Measurements from ENCODE around the gene LRRC61. TPM values are rescaled to one million over a fixed set of nuclear protein-coding genes. Genes with fewer than 3 reads are reported as not detected.
"Not testable (repeated sequence)": the region's sequence is repeated elsewhere in the genome, so short reads cannot be mapped to it uniquely, and the experiment has no call there.

Gene LRRC61
- total and polyA plus RNA-seq, 7 donors = 4.4 to 18.6 (median 10.8) TPM

DNA sequence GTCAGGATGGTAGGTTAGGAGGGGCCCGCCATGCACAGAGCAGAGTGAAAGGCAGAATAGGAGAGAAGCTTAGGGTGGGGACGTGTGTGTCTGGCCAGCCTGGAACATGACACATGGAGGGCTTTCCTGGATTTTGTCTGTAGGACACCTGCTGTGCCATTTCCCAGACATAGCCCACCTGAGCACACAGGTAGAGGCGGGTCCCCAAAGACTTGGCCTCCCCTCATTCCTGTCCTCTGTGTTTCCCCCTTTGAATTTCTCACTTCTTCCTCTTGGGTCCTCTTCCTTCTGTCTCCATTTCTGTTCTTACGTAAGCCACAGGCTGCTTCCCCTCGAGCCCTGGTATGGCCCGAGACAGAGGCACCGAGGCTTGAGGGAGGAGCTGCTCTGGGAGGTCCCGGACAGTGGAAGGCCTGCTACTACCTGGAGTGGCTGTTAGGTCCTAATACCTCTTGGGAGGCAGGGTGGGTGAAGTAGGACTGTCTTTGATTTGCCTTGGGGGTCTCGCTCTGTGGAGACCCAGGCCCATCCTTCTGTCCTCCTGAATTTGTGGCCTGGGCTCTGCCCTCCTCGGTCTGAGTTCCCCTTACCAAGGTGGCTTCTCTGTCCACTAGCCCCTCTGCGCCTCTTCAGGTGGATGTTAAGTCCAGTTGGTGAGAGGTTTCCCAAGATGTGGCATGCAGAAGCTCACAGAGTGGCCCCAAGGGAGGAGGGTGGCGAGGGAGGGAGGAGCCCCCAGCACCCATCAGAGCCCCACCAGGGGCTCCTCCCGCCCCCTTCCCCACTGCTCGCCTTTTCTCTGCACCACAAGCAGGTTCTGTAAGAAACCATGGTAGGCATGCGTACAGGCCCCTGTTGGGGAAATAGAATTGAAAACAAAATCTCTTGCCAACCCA is 61.5 kb downstream of the LRRC61 start:
- H3K36me3 ChIP-seq = no peaks in the 10 kb centered on the region
- TF ChIP-seq, protein P1, sequence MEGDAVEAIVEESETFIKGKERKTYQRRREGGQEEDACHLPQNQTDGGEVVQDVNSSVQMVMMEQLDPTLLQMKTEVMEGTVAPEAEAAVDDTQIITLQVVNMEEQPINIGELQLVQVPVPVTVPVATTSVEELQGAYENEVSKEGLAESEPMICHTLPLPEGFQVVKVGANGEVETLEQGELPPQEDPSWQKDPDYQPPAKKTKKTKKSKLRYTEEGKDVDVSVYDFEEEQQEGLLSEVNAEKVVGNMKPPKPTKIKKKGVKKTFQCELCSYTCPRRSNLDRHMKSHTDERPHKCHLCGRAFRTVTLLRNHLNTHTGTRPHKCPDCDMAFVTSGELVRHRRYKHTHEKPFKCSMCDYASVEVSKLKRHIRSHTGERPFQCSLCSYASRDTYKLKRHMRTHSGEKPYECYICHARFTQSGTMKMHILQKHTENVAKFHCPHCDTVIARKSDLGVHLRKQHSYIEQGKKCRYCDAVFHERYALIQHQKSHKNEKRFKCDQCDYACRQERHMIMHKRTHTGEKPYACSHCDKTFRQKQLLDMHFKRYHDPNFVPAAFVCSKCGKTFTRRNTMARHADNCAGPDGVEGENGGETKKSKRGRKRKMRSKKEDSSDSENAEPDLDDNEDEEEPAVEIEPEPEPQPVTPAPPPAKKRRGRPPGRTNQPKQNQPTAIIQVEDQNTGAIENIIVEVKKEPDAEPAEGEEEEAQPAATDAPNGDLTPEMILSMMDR (IDR thresholded peaks at IDR 0.05) = no peak
- TF ChIP-seq POLR2AphosphoS5 (IDR thresholded peaks at IDR 0.05) = no peak
- TF ChIP-seq POLR2A (IDR thresholded peaks at IDR 0.05) = no peak
- no peak for TF ChIP-seq EP300 (IDR thresholded peaks at IDR 0.05)
- H3K27me3 ChIP-seq = no peaks in the 10 kb centered on the region
- no peaks in the 10 kb centered on the region for H3K9me3 ChIP-seq
- intact Hi-C loops (cut with DNase I) = no loop called here
- peak overlapping the region; percentile 37 to 56 (median 50) for H3K27ac ChIP-seq
- H3K4me1 ChIP-seq = peaks cover 0 to 58% (median 40%) of the 10 kb centered on the region in 4 donors
- WGBS, 2 donors = 41 to 74% methylated on average over 15 of the region's 15 CpGs
- DNase-seq = peak; percentile 60
- no peak overlapping the region for H3K4me3 ChIP-seq

- Histone ChIP-seq H3K27me3 (no peaks in the 10 kb centered on the region), H3K4me3 (no peak overlapping the region), H3K4me1 (peaks cover 0 to 52% (median 34%) of the 10 kb centered on the region in 4 donors), H3K9me3 (no peaks in the 10 kb centered on the region), H3K36me3 (no peaks in the 10 kb centered on the region), H3K27ac (peak overlapping the region in 2 of 4 donors; percentile 37 to 54)
- TF ChIP-seq POLR2AphosphoS5 (IDR thresholded peaks at IDR 0.05) (no peak), POLR2A (IDR thresholded peaks at IDR 0.05) (no peak), EP300 (IDR thresholded peaks at IDR 0.05) (no peak)
- TF ChIP-seq, protein P1 (IDR thresholded peaks at IDR 0.05) = no peak
- 23 to 68% methylated on average over 14 of the region's 14 CpGs for WGBS, 2 donors
- DNase-seq = peak; percentile 56
- intact Hi-C loops (cut with DNase I) = no loop called here
Observed at GRCh38 chr7:150385302-150385723, 62.2 kb downstream of the LRRC61 start.

GRCh38 chr7:150385884-150386283 is 62.7 kb downstream of the LRRC61 start:
- H3K9me3 ChIP-seq; DNase-seq; H3K4me3 ChIP-seq; intact Hi-C loops (cut with DNase I); H3K36me3 ChIP-seq; H3K27me3 ChIP-seq: not testable (repeated sequence)
- peak overlapping the region in 1 of 4 donors; percentile 35 for H3K27ac ChIP-seq
- H3K4me1 ChIP-seq = peaks cover 0 to 46% (median 29%) of the 10 kb centered on the region in 4 donors
- WGBS, 2 donors = 27 to 63% methylated on average over 6 of the region's 6 CpGs

Other genes with a start within 250 kb of the LRRC61 start
- 10 to 100 TPM in 1 of 4 donors, 1 to 10 TPM in 3; 2.9 to 13.3 (median 8.3) TPM for gene ACTR3C, start 190 bp downstream of the LRRC61 start, total RNA-seq
- gene ACTR3C, start 190 bp downstream of the LRRC61 start, polyA plus RNA-seq = 10 to 100 TPM in 1 of 3 donors, 1 to 10 TPM in 2; 3.6 to 12.4 (median 5.3) TPM
- gene RARRES2, start 18.3 kb downstream of the LRRC61 start, total RNA-seq = 100 to 1,000 TPM; 257 to 447 (median 388) TPM
- gene RARRES2, start 18.3 kb downstream of the LRRC61 start, polyA plus RNA-seq = 100 to 1,000 TPM in 2 of 3 donors, 10 to 100 TPM in 1; 28.9 to 289 (median 132) TPM
- 10 to 100 TPM; 56.3 to 63.7 (median 57.0) TPM for gene REPIN1, start 45.5 kb downstream of the LRRC61 start, total RNA-seq
- 100 to 1,000 TPM in 1 of 3 donors, 10 to 100 TPM in 2; 50.9 to 131 (median 52.3) TPM for gene REPIN1, start 45.5 kb downstream of the LRRC61 start, polyA plus RNA-seq
- gene ZNF775, start 56.0 kb downstream of the LRRC61 start, total RNA-seq = 10 to 100 TPM in 1 of 4 donors, 1 to 10 TPM in 3; 6.1 to 10.7 (median 6.9) TPM
- gene ZNF775, start 56.0 kb downstream of the LRRC61 start, polyA plus RNA-seq = 1 to 10 TPM; 3.0 to 6.1 (median 5.4) TPM
- 1 to 10 TPM; 5.3 to 7.9 (median 7.2) TPM for gene GIMAP8, start 127.3 kb downstream of the LRRC61 start, total RNA-seq
- 10 to 100 TPM in 1 of 3 donors, 1 to 10 TPM in 2; 2.4 to 10.7 (median 2.8) TPM for gene GIMAP8, start 127.3 kb downstream of the LRRC61 start, polyA plus RNA-seq
- 10 to 100 TPM; 10.0 to 15.1 (median 13.3) TPM for gene GIMAP7, start 191.5 kb downstream of the LRRC61 start, total RNA-seq
- gene GIMAP7, start 191.5 kb downstream of the LRRC61 start, polyA plus RNA-seq = 10 to 100 TPM in 2 of 3 donors, 1 to 10 TPM in 1; 8.6 to 42.9 (median 12.6) TPM
- 10 to 100 TPM; 18.9 to 24.1 (median 22.2) TPM for gene GIMAP4, start 244.0 kb downstream of the LRRC61 start, total RNA-seq
- gene GIMAP4, start 244.0 kb downstream of the LRRC61 start, polyA plus RNA-seq = 10 to 100 TPM in 2 of 3 donors, 1 to 10 TPM in 1; 9.5 to 44.8 (median 11.4) TPM

Data from sigmoid colon (tissue), 7 donors.